CD4-positive, alpha-beta memory T cell (primary cell): ENCODE measurements around the gene SLC9C2. TPM values are rescaled to one million over a fixed set of nuclear protein-coding genes. Genes with fewer than 3 reads are reported as not detected.

Source experiments
- CTCF ChIA-PET: fragments of 350-600 bp; sonication (Branson Sonifier 250); formaldehyde crosslinking; loops from one replicate; lab custom pipeline; 2021; ENCODE audit warnings: inconsistent platforms; ENCODE audit not compliant: partially characterized antibody; lab: Charles Lee
- POLR2A ChIA-PET: fragments of 350-600 bp; sonication (Branson Sonifier 250); formaldehyde crosslinking; loops from one replicate; lab custom pipeline; 2021; ENCODE audit not compliant: partially characterized antibody; lab: Charles Lee
- DNase-seq, 5 donors: peaks; one replicate each; pipeline versions ENCODE4 v3.0.0 to v3.0.0-alpha.2; 2020 to 2022; ENCODE audit warnings: mixed read lengths in 1 of 5
- H3K27ac ChIP-seq: one replicate; pipeline ENCODE4 v1.7.0; 2013; ENCODE audit warnings: low read depth, low read length
- H3K27me3 ChIP-seq: 2 replicates; pipeline ENCODE4 v1.7.0; 2013; ENCODE audit warnings: mild to moderate bottlenecking, low read length, moderate library complexity; ENCODE audit not compliant: insufficient read depth
- H3K36me3 ChIP-seq: 2 replicates; pipeline ENCODE4 v1.7.0; 2013; ENCODE audit warnings: mild to moderate bottlenecking, low read length, moderate library complexity; ENCODE audit not compliant: insufficient read depth
- H3K4me1 ChIP-seq: 2 replicates; pipeline ENCODE4 v1.7.0; 2013; ENCODE audit warnings: mild to moderate bottlenecking, low read length, moderate library complexity; ENCODE audit not compliant: insufficient read depth
- H3K4me3 ChIP-seq, 2 donors: one replicate each; pipeline ENCODE4 v1.7.0; 2013; ENCODE audit warnings: low read length in 2 of 2, mild to moderate bottlenecking in 1 of 2
- H3K9me3 ChIP-seq, 2 donors: one replicate each; pipeline ENCODE4 v1.7.0; 2013; ENCODE audit warnings: low read length in 2 of 2, control low read depth in 1 of 2; ENCODE audit not compliant: control insufficient read depth in 1 of 2
- H3K27ac Mint-ChIP-seq, 7 donors: one replicate each; pipeline ENCODE4 v1.8.0; 2020 to 2021; ENCODE audit warnings: mixed read lengths in 7 of 7, mild to moderate bottlenecking in 6 of 7, inconsistent platforms in 3 of 7, moderate library complexity in 3 of 7
- H3K27me3 Mint-ChIP-seq, 2 donors: one replicate each; pipeline ENCODE4 v1.8.0; 2020 to 2021; ENCODE audit warnings: mixed read lengths in 2 of 2
- H3K36me3 Mint-ChIP-seq, 2 donors: one replicate each; pipeline ENCODE4 v1.8.0; 2020 to 2021; ENCODE audit warnings: mixed read lengths in 2 of 2, inconsistent platforms in 1 of 2, mild to moderate bottlenecking in 1 of 2
- H3K4me1 Mint-ChIP-seq, 4 donors: one replicate each; pipeline ENCODE4 v1.8.0; 2020 to 2021; ENCODE audit warnings: mixed read lengths in 4 of 4, mild to moderate bottlenecking in 1 of 4
- H3K4me3 Mint-ChIP-seq, 8 donors: one replicate each; pipeline ENCODE4 v1.8.0; 2020 to 2021; ENCODE audit warnings: mixed read lengths in 8 of 8, mild to moderate bottlenecking in 7 of 8, moderate library complexity in 6 of 8, inconsistent platforms in 3 of 8
- H3K9me3 Mint-ChIP-seq, 8 donors: one replicate each; pipeline ENCODE4 v1.8.0; 2020 to 2021; ENCODE audit warnings: mixed read lengths in 8 of 8, mild to moderate bottlenecking in 5 of 8, inconsistent platforms in 3 of 8, moderate library complexity in 1 of 8
- intact Hi-C: fragments of 100-400 bp; cut with micrococcal nuclease; formaldehyde crosslinking; loops from one replicate; pipeline ENCODE4 v1.15.1; 2023
- polyA plus RNA-seq, 2 donors: library from polyadenylated mRNA; unstranded; fragments of 300-500 nt; fragmentation: Illumina TruSeq; gene quantifications; one replicate each; pipeline ENCODE4 v1.2.3, GENCODE V29; 2021
- total RNA-seq, 2 experiments: library from RNA; stranded (reverse); gene quantifications; one replicate each; pipeline ENCODE4 v1.2.3, GENCODE V29; 2021

SLC9C2 gene
- total and polyA plus RNA-seq, 4 experiments from 2014 or later, result not detected

DNA sequence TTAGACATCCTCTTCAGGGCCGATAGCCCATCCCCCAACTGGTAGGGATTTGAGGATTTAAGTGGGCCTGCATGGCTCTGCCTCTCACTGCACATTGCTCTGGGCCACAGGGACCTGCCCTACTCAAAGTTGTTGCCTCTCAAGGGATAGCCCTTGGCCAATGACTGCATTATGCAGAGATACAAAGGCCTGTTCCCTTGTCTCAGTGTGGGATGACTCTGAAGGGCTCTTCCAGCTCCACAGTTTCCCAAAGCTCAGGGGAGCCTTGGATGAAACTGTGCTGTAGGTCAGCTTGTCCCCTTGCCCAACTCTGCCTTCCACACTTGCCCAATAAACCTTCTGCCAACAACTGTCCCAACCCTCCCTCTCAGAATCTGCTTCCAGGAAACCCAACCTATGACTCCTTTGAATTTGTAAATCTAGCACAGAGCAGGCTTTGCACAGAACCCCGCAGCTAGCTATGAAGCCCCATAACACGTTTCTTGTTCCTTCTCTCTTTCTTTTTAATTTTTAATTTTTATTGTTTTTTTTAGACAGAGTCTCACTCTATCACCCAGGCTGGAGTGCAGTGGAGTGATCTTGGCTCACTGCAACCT lies 42.5 kb downstream of the SLC9C2 start:
- Histone ChIP-seq H3K27me3 (no peaks in the 10 kb centered on the region), H3K4me1 (no peaks in the 10 kb centered on the region), H3K9me3 (no peaks in the 10 kb centered on the region), H3K4me3 (no peak overlapping the region), H3K36me3 (no peaks in the 10 kb centered on the region), H3K27ac (no peak overlapping the region)
- Mint-ChIP-seq H3K4me3 (no peak overlapping the region), H3K9me3 (peaks cover 0 to 7% (median 2%) of the 10 kb centered on the region in 8 donors), H3K27ac (no peak overlapping the region), H3K36me3 (no peaks in the 10 kb centered on the region), H3K27me3 (no peaks in the 10 kb centered on the region), H3K4me1 (peaks cover 0 to 3% (median under 1%) of the 10 kb centered on the region in 4 donors)
- ChIA-PET POLR2A (no interaction called here), CTCF (no interaction called here)
- DNase-seq, result no peak
- intact Hi-C loops, result no loop called here

DNA sequence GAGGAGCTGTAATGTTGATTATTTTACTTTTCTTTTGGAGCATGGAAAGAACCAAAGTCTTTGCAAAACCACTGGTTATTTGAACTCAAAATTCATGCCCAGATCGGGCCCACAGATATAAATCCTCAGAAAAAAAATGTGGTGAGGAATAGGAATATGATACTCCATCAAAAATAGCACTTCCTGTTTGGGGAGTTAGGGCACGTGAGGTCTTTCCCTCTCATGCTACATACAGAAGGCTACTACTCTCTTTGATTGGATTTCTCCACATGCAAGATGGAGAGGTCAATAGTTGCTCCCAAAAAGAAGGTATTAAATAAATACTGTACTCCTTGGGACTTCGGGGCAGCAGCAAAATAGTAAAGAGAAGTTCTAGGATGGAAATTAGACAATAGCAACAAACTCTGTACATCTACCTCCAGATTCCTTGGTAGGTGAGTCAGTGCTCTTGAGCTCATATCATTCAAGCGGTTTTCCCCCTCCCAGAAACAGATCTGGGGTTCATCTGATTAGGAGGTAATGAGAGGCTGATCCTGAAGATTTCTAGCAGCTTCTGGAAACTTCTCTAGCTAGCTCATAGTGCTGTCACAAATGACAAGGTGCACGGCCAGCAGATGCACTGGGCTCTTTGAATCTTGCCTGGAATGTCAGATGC lies 47.1 kb downstream of the SLC9C2 start:
- no peak overlapping the region for H3K27ac Mint-ChIP-seq
- H3K4me3 Mint-ChIP-seq, result no peak overlapping the region
- Histone ChIP-seq H3K4me1 (peaks cover 25% of the 10 kb centered on the region), H3K9me3 (no peaks in the 10 kb centered on the region), H3K27me3 (no peaks in the 10 kb centered on the region), H3K27ac (no peak overlapping the region), H3K4me3 (no peak overlapping the region), H3K36me3 (no peaks in the 10 kb centered on the region)
- CTCF ChIA-PET, result no interaction called here
- H3K27me3 Mint-ChIP-seq, result no peaks in the 10 kb centered on the region
- no peak for DNase-seq
- intact Hi-C loops, result loop anchor here (10.0 kb wide), 1 partner anchor 159 kb away; the partner anchor contains the start of gene KLHL20
- H3K4me1 Mint-ChIP-seq, result peaks cover 19 to 44% (median 30%) of the 10 kb centered on the region in 4 donors
- POLR2A ChIA-PET, result no interaction called here
- no peaks in the 10 kb centered on the region for H3K9me3 Mint-ChIP-seq
- H3K36me3 Mint-ChIP-seq, result no peaks in the 10 kb centered on the region

DNA sequence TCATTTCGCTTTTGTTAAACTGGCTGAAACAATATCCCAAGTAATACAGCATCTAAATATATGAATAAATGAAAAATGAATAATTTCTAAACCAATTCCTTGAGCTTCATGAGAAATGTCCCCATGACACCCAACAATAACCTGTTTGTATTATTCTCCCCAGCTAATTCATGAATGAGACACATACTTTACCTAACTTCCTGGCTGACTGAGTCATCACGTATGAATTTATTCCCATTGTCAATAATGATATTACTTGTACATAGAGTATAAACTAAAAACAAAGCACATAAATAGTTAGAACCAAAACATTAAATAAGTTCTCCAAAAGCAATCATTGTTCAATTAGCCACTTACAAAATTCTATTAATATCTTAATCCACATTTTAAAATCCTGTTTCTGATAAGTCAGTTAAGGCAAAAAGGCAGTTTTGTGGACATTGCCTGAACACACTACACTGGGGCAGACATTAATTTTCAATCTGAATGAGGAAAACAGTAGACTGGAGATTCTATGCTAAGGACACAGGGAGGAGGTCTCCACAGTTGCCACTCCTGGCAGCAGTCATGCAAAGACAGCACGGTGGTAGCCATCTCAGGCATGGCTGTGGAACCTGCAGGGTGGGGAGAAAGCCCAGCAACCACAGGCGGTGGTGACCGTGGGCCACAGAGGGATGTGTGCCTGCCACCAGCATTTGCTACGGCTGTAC lies 48.2 kb downstream of the SLC9C2 start:
- no peaks in the 10 kb centered on the region for H3K27me3 ChIP-seq
- intact Hi-C loops, result loop anchor here (10.0 kb wide), 1 partner anchor 160 kb away; the partner anchor contains the start of gene KLHL20
- H3K4me3 ChIP-seq, result no peak overlapping the region
- Mint-ChIP-seq H3K27me3 (no peaks in the 10 kb centered on the region), H3K36me3 (no peaks in the 10 kb centered on the region), H3K27ac (peak overlapping the region in 1 of 7 donors; percentile 15), H3K4me3 (no peak overlapping the region), H3K9me3 (no peaks in the 10 kb centered on the region), H3K4me1 (peaks cover 24 to 52% (median 37%) of the 10 kb centered on the region in 4 donors)
- no peak for DNase-seq
- POLR2A ChIA-PET, result no interaction called here
- H3K27ac ChIP-seq, result no peak overlapping the region
- H3K9me3 ChIP-seq, result no peaks in the 10 kb centered on the region
- H3K4me1 ChIP-seq, result peaks cover 32% of the 10 kb centered on the region
- H3K36me3 ChIP-seq, result no peaks in the 10 kb centered on the region
- CTCF ChIA-PET, result no interaction called here

- peaks cover 25 to 58% (median 42%) of the 10 kb centered on the region in 4 donors for H3K4me1 Mint-ChIP-seq
- Histone ChIP-seq H3K9me3 (no peaks in the 10 kb centered on the region), H3K27me3 (no peaks in the 10 kb centered on the region), H3K36me3 (no peaks in the 10 kb centered on the region), H3K4me3 (no peak overlapping the region), H3K27ac (no peak overlapping the region), H3K4me1 (peaks cover 37% of the 10 kb centered on the region)
- CTCF ChIA-PET, result no interaction called here
- H3K27me3 Mint-ChIP-seq, result no peaks in the 10 kb centered on the region
- intact Hi-C loops, result loop anchor here (10.0 kb wide), 1 partner anchor 161 kb away; the partner anchor contains the start of gene KLHL20
- POLR2A ChIA-PET, result no interaction called here
- no peak overlapping the region for H3K4me3 Mint-ChIP-seq
- H3K27ac Mint-ChIP-seq, result peak overlapping the region in 2 of 7 donors; percentile 18 to 60
- DNase-seq, result no peak
- no peaks in the 10 kb centered on the region for H3K36me3 Mint-ChIP-seq
- H3K9me3 Mint-ChIP-seq, result no peaks in the 10 kb centered on the region
These were observed 48.8 kb downstream of the SLC9C2 start for GRCh38 chr1:173554089-173554488.

- H3K4me1 ChIP-seq, result peaks cover 39% of the 10 kb centered on the region
- ChIA-PET CTCF (no interaction called here), POLR2A (no interaction called here)
- H3K36me3 ChIP-seq, result no peaks in the 10 kb centered on the region
- no peaks in the 10 kb centered on the region for H3K9me3 Mint-ChIP-seq
- peaks cover 24 to 65% (median 46%) of the 10 kb centered on the region in 4 donors for H3K4me1 Mint-ChIP-seq
- H3K27ac Mint-ChIP-seq, result peak overlapping the region in 1 of 7 donors; percentile 0
- no peak overlapping the region for H3K4me3 Mint-ChIP-seq
- H3K27ac ChIP-seq, result no peak overlapping the region
- intact Hi-C loops, result loop anchor here (10.0 kb wide), 1 partner anchor 161 kb away; the partner anchor contains the start of gene KLHL20
- no peak for DNase-seq
- H3K4me3 ChIP-seq, result no peak overlapping the region
- no peaks in the 10 kb centered on the region for H3K27me3 Mint-ChIP-seq
- H3K9me3 ChIP-seq, result no peaks in the 10 kb centered on the region
- H3K36me3 Mint-ChIP-seq, result no peaks in the 10 kb centered on the region
- no peaks in the 10 kb centered on the region for H3K27me3 ChIP-seq
These were observed 49.6 kb downstream of the SLC9C2 start for GRCh38 chr1:173553312-173553711.

- Mint-ChIP-seq H3K27ac (peak overlapping the region in 5 of 7 donors; percentile 16 to 89 (median 60)), H3K4me1 (peaks cover 22 to 75% (median 48%) of the 10 kb centered on the region in 4 donors), H3K9me3 (no peaks in the 10 kb centered on the region), H3K36me3 (no peaks in the 10 kb centered on the region), H3K27me3 (no peaks in the 10 kb centered on the region), H3K4me3 (peak overlapping the region in 4 of 8 donors; percentile 26 to 68 (median 54))
- Histone ChIP-seq H3K4me3 (no peak overlapping the region), H3K4me1 (peaks cover 39% of the 10 kb centered on the region), H3K9me3 (no peaks in the 10 kb centered on the region), H3K27ac (no peak overlapping the region), H3K36me3 (no peaks in the 10 kb centered on the region), H3K27me3 (no peaks in the 10 kb centered on the region)
- no peak for DNase-seq
- CTCF ChIA-PET, result interaction anchor here (1.0 kb wide), 1 partner anchor 20 kb away, joined by 3 read pairs; no protein-coding TSS in a partner anchor
- intact Hi-C loops, result loop anchor here (10.0 kb wide), 1 partner anchor 163 kb away; the partner anchor contains the start of gene KLHL20
- POLR2A ChIA-PET, result interaction anchor here (0.6 kb wide), 1 partner anchor 833 kb away, joined by 4 read pairs; no protein-coding TSS in a partner anchor
These were observed 51.2 kb downstream of the SLC9C2 start for GRCh38 chr1:173551699-173552098.
